Measurements from ENCODE around the gene PRR29.

- TF ChIP-seq POLR2AphosphoS5 (IDR thresholded peaks at IDR 0.05; ENCODE audit: low read depth, low read length) (no peak), POLR2A (IDR thresholded peaks at IDR 0.05; ENCODE audit: low read depth, low read length) (no peak), TAF1 (IDR thresholded peaks at IDR 0.05; ENCODE audit: borderline replicate concordance, low read depth, low read length) (no peak)
Measured at GRCh38 chr17:64024781-64025731, 26.9 kb downstream of the PRR29 start.
